H9 (cell line): ENCODE data around the gene CPNE2. TPM values are rescaled to one million over a fixed set of nuclear protein-coding genes. Genes with fewer than 3 reads are reported as not detected.

Experiments
- DNase-seq: peaks from one replicate; pipeline ENCODE4 v3.0.0-alpha.2; 2017
- H2AFZ ChIP-seq: one replicate; pipeline ENCODE4 v1.6.1; 2013; ENCODE audit warnings: mild to moderate bottlenecking, low read length, control low read depth, moderate library complexity
- H2AK5ac ChIP-seq: 2 replicates; pipeline ENCODE4 v1.6.1; 2013; ENCODE audit warnings: low read length, control low read depth, mixed read lengths; ENCODE audit not compliant: insufficient read length
- H2BK120ac ChIP-seq: one replicate; pipeline ENCODE4 v1.6.1; 2013; ENCODE audit warnings: low read depth, mild to moderate bottlenecking, low read length, control low read depth, inconsistent platforms; ENCODE audit not compliant: poor library complexity, severe bottlenecking
- H2BK12ac ChIP-seq: 2 replicates; pipeline ENCODE4 v1.6.1; 2013; ENCODE audit warnings: low read length, control low read depth, mixed read lengths, low read depth; ENCODE audit not compliant: insufficient read length
- H2BK15ac ChIP-seq: 2 replicates; pipeline ENCODE4 v1.6.1; 2013; ENCODE audit warnings: low read depth, low read length, control low read depth
- H2BK20ac ChIP-seq: one replicate; pipeline ENCODE4 v1.6.1; 2013; ENCODE audit warnings: low read depth, mild to moderate bottlenecking, low read length, control low read depth, inconsistent platforms; ENCODE audit not compliant: poor library complexity, severe bottlenecking
- H2BK5ac ChIP-seq: 2 replicates; pipeline ENCODE4 v1.6.1; 2013; ENCODE audit warnings: low read length, control low read depth, mixed read lengths; ENCODE audit not compliant: insufficient read length
- H3K14ac ChIP-seq: 2 replicates; pipeline ENCODE4 v1.6.1; 2013; ENCODE audit warnings: low read length, control low read depth; ENCODE audit not compliant: insufficient read depth
- H3K18ac ChIP-seq: 2 replicates; pipeline ENCODE4 v1.6.1; 2013; ENCODE audit warnings: low read depth, mild to moderate bottlenecking, mixed read lengths, low read length, control low read depth; ENCODE audit not compliant: insufficient read length
- H3K23ac ChIP-seq: 2 replicates; pipeline ENCODE4 v1.6.1; 2013; ENCODE audit warnings: low read length, control low read depth, mixed read lengths, low read depth; ENCODE audit not compliant: insufficient read length
- H3K23me2 ChIP-seq: 2 replicates; pipeline ENCODE4 v1.6.1; 2013; ENCODE audit warnings: low read depth, mild to moderate bottlenecking, mixed read lengths, low read length, control low read depth; ENCODE audit not compliant: insufficient read length, poor library complexity, severe bottlenecking
- H3K27ac ChIP-seq: 2 replicates; pipeline ENCODE4 v1.5.1; 2013; ENCODE audit warnings: low read length, control low read depth, mixed read lengths, low read depth; ENCODE audit not compliant: insufficient read length
- H3K27me3 ChIP-seq: 2 replicates; pipeline ENCODE4 v1.6.1; 2013; ENCODE audit warnings: low read length, control low read depth, inconsistent platforms; ENCODE audit not compliant: insufficient read depth
- H3K4ac ChIP-seq: 2 replicates; pipeline ENCODE4 v1.6.1; 2013; ENCODE audit warnings: low read depth, mild to moderate bottlenecking, control low read depth, inconsistent platforms, low read length, moderate library complexity
- H3K4me1 ChIP-seq: 2 replicates; pipeline ENCODE4 v1.6.1; 2013; ENCODE audit warnings: low read length, control low read depth, inconsistent platforms; ENCODE audit not compliant: insufficient read depth
- H3K4me2 ChIP-seq: 2 replicates; pipeline ENCODE4 v1.6.1; 2013; ENCODE audit warnings: low read length, control low read depth, mixed read lengths; ENCODE audit not compliant: insufficient read length, insufficient read depth
- H3K56ac ChIP-seq: 2 replicates; pipeline ENCODE4 v1.6.1; 2013; ENCODE audit warnings: low read depth, mild to moderate bottlenecking, mixed read lengths, low read length, control low read depth; ENCODE audit not compliant: insufficient read length
- H3K79me1 ChIP-seq: 2 replicates; pipeline ENCODE4 v1.6.1; 2013; ENCODE audit warnings: low read depth, mild to moderate bottlenecking, moderate library complexity, low read length, control low read depth, inconsistent platforms; ENCODE audit not compliant: insufficient read depth, poor library complexity, severe bottlenecking
- H3K79me2 ChIP-seq: 2 replicates; pipeline ENCODE4 v1.6.1; 2013; ENCODE audit warnings: low read length, control low read depth, inconsistent platforms; ENCODE audit not compliant: insufficient read depth
- H3K9ac ChIP-seq: 2 replicates; pipeline ENCODE4 v1.6.1; 2013; ENCODE audit warnings: low read length, control low read depth, mixed read lengths; ENCODE audit not compliant: insufficient read length; ENCODE audit errors: extremely low read depth
- H3K9me3 ChIP-seq: one replicate; pipeline ENCODE4 v1.6.1; 2013; ENCODE audit warnings: low read depth, low read length, inconsistent platforms; ENCODE audit not compliant: control insufficient read depth
- H3T11ph ChIP-seq: one replicate; pipeline ENCODE4 v1.6.1; 2013; ENCODE audit warnings: mild to moderate bottlenecking, low read length, control low read depth, inconsistent platforms
- H4K20me1 ChIP-seq: one replicate; pipeline ENCODE4 v1.6.1; 2013; ENCODE audit not compliant: control insufficient read depth, insufficient read length, insufficient read depth
- H4K5ac ChIP-seq: 2 replicates; pipeline ENCODE4 v1.6.1; 2013; ENCODE audit warnings: low read depth, mild to moderate bottlenecking, mixed read lengths, low read length, control low read depth; ENCODE audit not compliant: insufficient read length
- H4K8ac ChIP-seq: replicated peaks from 2 replicates; pipeline ENCODE4 v1.6.1; 2013; ENCODE audit warnings: low read length, control low read depth, mixed read lengths, low read depth; ENCODE audit not compliant: insufficient read length
- H4K91ac ChIP-seq: 2 replicates; pipeline ENCODE4 v1.6.1; 2013; ENCODE audit warnings: low read depth, mild to moderate bottlenecking, moderate library complexity, mixed read lengths, low read length, control low read depth; ENCODE audit not compliant: insufficient read length
- H3K27ac Mint-ChIP-seq, 3 experiments: 2 replicates in 2 of 3; 3 replicates in 1 of 3; pipeline ENCODE4 v1.8.0; 2020 to 2021; ENCODE audit warnings: mixed read lengths in 3 of 3, mild to moderate bottlenecking in 1 of 3, moderate library complexity in 1 of 3
- H3K27me3 Mint-ChIP-seq: 2 replicates; pipeline ENCODE4 v1.8.0; 2021; ENCODE audit warnings: low read depth, mild to moderate bottlenecking, moderate library complexity, mixed read lengths
- H3K36me3 Mint-ChIP-seq, 3 experiments: 2 replicates in 2 of 3; 3 replicates in 1 of 3; pipeline ENCODE4 v1.8.0; 2020 to 2021; ENCODE audit warnings: low read depth in 3 of 3, mixed read lengths in 3 of 3; ENCODE audit not compliant: insufficient read depth in 1 of 3
- H3K4me1 Mint-ChIP-seq, 2 experiments: 2 replicates each; pipeline ENCODE4 v1.8.0; 2020; ENCODE audit warnings: mixed read lengths in 2 of 2
- H3K4me3 Mint-ChIP-seq, 2 experiments: 2 replicates in 1 of 2; 3 replicates in 1 of 2; pipeline ENCODE4 v1.8.0; 2020 to 2021; ENCODE audit warnings: mild to moderate bottlenecking in 2 of 2, mixed read lengths in 2 of 2, moderate library complexity in 1 of 2
- H3K9me3 Mint-ChIP-seq, 2 experiments: 2 replicates in 1 of 2; 3 replicates in 1 of 2; pipeline ENCODE4 v1.8.0; 2020; ENCODE audit warnings: mild to moderate bottlenecking in 2 of 2, mixed read lengths in 2 of 2, moderate library complexity in 1 of 2
- CTCF ChIP-seq: fragments of 200-600 bp; sonication (generic); conservative IDR thresholded peaks from 3 replicates; pipeline ENCODE4 v1.8.0; 2021; ENCODE audit warnings: antibody characterized with exemption, mild to moderate bottlenecking
- WGBS: extraction: QIAGEN DNeasy Blood & Tissue Kit; methylation state at CpG from one replicate; pipeline ENCODE4 v1.1.7; 2013; ENCODE audit warnings: missing lambda C conversion rate, low lambda C conversion rate, mixed read lengths; ENCODE audit not compliant: insufficient read length; ENCODE audit errors: extremely low coverage; 5-methylcytosine and 5-hydroxymethylcytosine counted together
- total RNA-seq: library from RNA; stranded (reverse); gene quantifications from 2 replicates; pipeline ENCODE4 v1.2.1, GENCODE V29; 2021

The CPNE2 gene
- total RNA-seq, 1 experiment from 2014 or later = 8.0 TPM

GRCh38 chr16:57054771-57055170 is 37.6 kb upstream of the CPNE2 start:
- DNase-seq = no peak
- no peak overlapping the region for H4K5ac ChIP-seq
- H3K27ac ChIP-seq = no peak overlapping the region
- H4K91ac ChIP-seq = no peak overlapping the region
- H3K27me3 ChIP-seq = no peaks in the 10 kb centered on the region
- H2BK12ac ChIP-seq = no peak overlapping the region
- H3K79me2 ChIP-seq = no peaks in the 10 kb centered on the region
- H3K4me3 Mint-ChIP-seq = no peak overlapping the region
- no peak overlapping the region for H2BK5ac ChIP-seq
- WGBS = no CpG with 5 or more reads among the region's 7 CpGs
- peaks cover 3% of the 10 kb centered on the region for H3K27me3 Mint-ChIP-seq
- H2AK5ac ChIP-seq = no peak overlapping the region
- H3K56ac ChIP-seq = no peak overlapping the region
- H3K4me1 Mint-ChIP-seq = peaks cover 8 to 15% of the 10 kb centered on the region in 2 experiments
- H2AFZ ChIP-seq = no peak overlapping the region
- no peaks in the 10 kb centered on the region for H3K9me3 ChIP-seq
- H2BK120ac ChIP-seq = no peak overlapping the region
- no peak overlapping the region for H3K9ac ChIP-seq
- H4K20me1 ChIP-seq = no peaks in the 10 kb centered on the region
- no peaks in the 10 kb centered on the region; a peak in 1 of 5 replicates for H3K9me3 Mint-ChIP-seq
- no peak overlapping the region for H3K18ac ChIP-seq
- no peak overlapping the region for H3K27ac Mint-ChIP-seq
- H3K23me2 ChIP-seq = no peaks in the 10 kb centered on the region
- no peak overlapping the region for H3K4ac ChIP-seq
- no peak overlapping the region for H3K14ac ChIP-seq
- no peaks in the 10 kb centered on the region; the same call in 1 of the 2 replicates for H3K4me1 ChIP-seq
- TF ChIP-seq CTCF = no peak
- no peak overlapping the region for H3K4me2 ChIP-seq
- H3K79me1 ChIP-seq = no peaks in the 10 kb centered on the region
- no peak overlapping the region for H2BK20ac ChIP-seq
- H4K8ac ChIP-seq = no peak overlapping the region
- no peak overlapping the region for H3T11ph ChIP-seq
- H3K23ac ChIP-seq = no peak overlapping the region
- H2BK15ac ChIP-seq = no peak overlapping the region
- no peaks in the 10 kb centered on the region for H3K36me3 Mint-ChIP-seq
